Parathyroid adenoma (tissue), 2 donors: ENCODE data around the gene FLYWCH2.

Experiments used
- H2AFZ ChIP-seq: fragments of 300-600 bp; sonication (generic); one replicate; pipeline ENCODE4 v1.7.0; 2017; ENCODE audit warnings: antibody characterized with exemption, mild to moderate bottlenecking
- H3K27ac ChIP-seq: fragments of 300-600 bp; sonication (generic); one replicate; pipeline ENCODE4 v1.7.0; 2017
- H3K27me3 ChIP-seq: fragments of 300-600 bp; sonication (generic); one replicate; pipeline ENCODE4 v1.7.0; 2017; ENCODE audit warnings: low read length; ENCODE audit not compliant: control insufficient read depth, insufficient read depth
- H3K36me3 ChIP-seq: fragments of 300-600 bp; sonication (generic); one replicate; pipeline ENCODE4 v1.7.0; 2017; ENCODE audit warnings: low read length; ENCODE audit not compliant: control insufficient read depth, insufficient read depth
- H3K4me1 ChIP-seq: fragments of 300-600 bp; sonication (generic); one replicate; pipeline ENCODE4 v1.7.0; 2017; ENCODE audit warnings: control low read depth
- H3K4me2 ChIP-seq: fragments of 300-600 bp; sonication (generic); one replicate; pipeline ENCODE4 v1.7.0; 2017; ENCODE audit warnings: low read length
- H3K4me3 ChIP-seq: fragments of 300-600 bp; sonication (generic); one replicate; pipeline ENCODE4 v1.7.0; 2017; ENCODE audit warnings: low read depth, low read length
- H3K79me2 ChIP-seq: fragments of 300-600 bp; sonication (generic); one replicate; pipeline ENCODE4 v1.7.0; 2017; ENCODE audit warnings: control low read depth
- H3K9ac ChIP-seq: fragments of 300-600 bp; sonication (generic); one replicate; pipeline ENCODE4 v1.7.0; 2017; ENCODE audit warnings: mild to moderate bottlenecking
- H3K9me3 ChIP-seq: fragments of 300-600 bp; sonication (generic); one replicate; pipeline ENCODE4 v1.7.0; 2017; ENCODE audit warnings: low read length; ENCODE audit not compliant: control insufficient read depth
- TF ChIP-seq, protein P1 (sequence below): fragments of 300-600 bp; sonication (generic); IDR thresholded peaks from one replicate; pipeline ENCODE4 v1.7.0; 2017; ENCODE audit warnings: antibody characterized with exemption, mild to moderate bottlenecking
- donor health status: primary hyperparathyroidism.

FLYWCH2 gene

DNA sequence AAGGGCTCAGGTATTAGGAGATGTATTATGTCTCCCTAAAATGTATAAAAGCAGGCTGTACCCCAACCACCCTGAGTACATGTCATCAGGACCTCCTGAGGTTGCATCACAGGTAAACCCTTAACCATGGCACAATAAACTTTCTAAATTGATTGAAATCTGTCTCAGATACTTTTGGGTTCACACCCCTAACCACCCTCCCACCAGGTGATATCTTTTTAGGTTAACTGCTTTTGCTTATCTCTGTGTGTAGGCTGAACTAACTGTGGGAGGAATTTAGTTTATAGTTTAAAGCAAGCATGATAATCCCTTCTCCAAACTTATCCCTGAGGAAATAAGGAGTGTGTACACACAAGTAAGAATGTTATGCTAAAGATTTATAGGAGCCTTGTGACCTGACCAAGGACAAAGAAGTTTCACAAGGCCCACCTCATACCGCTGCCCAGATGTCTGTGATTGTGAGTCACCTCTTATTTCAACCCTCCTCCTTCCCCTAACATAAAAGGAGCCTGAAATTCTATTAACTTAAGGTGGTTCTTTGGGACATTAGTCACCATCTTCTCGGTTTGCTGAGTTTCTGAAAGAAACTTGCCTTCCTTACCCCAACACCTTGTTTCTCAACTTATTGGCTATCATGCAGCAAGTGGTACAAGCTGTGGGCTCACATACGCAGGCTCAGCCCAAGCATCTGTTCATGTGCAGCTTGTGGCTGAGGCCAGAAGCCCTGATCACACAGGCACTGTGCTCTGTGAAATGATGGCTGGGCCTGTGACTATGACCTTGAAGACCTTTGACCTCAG, 36.3 kb upstream of the FLYWCH2 start:
- Histone ChIP-seq H3K9me3 (no peaks in the 10 kb centered on the region), H3K4me2 (no peak overlapping the region), H2AFZ (no peak overlapping the region), H3K4me3 (no peak overlapping the region), H3K27me3 (no peaks in the 10 kb centered on the region), H3K27ac (no peak overlapping the region), H3K9ac (no peak overlapping the region), H3K4me1 (peaks cover 4% of the 10 kb centered on the region), H3K79me2 (no peaks in the 10 kb centered on the region), H3K36me3 (no peaks in the 10 kb centered on the region)
- TF ChIP-seq, protein P1, sequence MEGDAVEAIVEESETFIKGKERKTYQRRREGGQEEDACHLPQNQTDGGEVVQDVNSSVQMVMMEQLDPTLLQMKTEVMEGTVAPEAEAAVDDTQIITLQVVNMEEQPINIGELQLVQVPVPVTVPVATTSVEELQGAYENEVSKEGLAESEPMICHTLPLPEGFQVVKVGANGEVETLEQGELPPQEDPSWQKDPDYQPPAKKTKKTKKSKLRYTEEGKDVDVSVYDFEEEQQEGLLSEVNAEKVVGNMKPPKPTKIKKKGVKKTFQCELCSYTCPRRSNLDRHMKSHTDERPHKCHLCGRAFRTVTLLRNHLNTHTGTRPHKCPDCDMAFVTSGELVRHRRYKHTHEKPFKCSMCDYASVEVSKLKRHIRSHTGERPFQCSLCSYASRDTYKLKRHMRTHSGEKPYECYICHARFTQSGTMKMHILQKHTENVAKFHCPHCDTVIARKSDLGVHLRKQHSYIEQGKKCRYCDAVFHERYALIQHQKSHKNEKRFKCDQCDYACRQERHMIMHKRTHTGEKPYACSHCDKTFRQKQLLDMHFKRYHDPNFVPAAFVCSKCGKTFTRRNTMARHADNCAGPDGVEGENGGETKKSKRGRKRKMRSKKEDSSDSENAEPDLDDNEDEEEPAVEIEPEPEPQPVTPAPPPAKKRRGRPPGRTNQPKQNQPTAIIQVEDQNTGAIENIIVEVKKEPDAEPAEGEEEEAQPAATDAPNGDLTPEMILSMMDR = no peak

DNA sequence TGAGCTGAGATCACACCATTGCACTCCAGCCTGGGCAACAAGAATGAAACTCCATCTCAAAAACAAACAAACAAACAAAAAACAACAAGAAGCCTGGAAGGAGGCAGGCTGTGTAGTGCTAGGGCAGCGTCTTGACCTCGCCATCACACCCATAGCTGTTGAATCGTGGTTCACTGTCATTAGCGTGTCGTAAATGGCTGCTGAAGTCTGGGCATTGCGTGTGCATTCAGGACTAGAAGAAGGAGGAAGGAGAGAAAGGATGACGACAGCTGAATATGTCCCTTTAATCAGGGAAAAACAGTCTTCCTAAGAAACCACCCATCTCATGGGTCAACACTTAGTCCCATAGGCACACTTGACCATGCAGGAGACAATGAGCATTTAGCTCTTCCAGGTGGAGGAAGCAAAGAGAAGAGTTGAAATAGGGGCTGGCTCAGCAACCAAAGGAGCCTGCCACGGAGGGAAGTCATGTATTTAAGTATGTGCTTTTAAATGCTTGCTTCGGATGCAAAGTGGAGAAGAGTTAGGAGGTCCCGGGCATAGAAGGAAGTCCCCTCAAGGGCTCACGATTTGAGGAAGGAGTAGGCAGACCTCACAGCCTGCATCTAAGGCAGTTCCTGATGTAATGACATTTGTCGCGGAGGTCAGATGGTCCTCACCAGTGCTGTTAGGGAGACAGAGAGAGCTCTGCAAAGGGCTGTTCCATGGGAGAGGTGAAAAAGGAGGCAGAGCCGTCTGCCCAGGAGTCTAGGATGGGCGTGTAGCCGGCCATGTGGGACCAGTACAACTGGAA, 33.9 kb upstream of the FLYWCH2 start:
- Histone ChIP-seq H2AFZ (no peak overlapping the region), H3K4me2 (no peak overlapping the region), H3K36me3 (no peaks in the 10 kb centered on the region), H3K4me3 (no peak overlapping the region), H3K27me3 (no peaks in the 10 kb centered on the region), H3K4me1 (no peaks in the 10 kb centered on the region), H3K9me3 (no peaks in the 10 kb centered on the region), H3K27ac (no peak overlapping the region), H3K9ac (no peak overlapping the region), H3K79me2 (no peaks in the 10 kb centered on the region)
- TF ChIP-seq, protein P1 = no peak

DNA sequence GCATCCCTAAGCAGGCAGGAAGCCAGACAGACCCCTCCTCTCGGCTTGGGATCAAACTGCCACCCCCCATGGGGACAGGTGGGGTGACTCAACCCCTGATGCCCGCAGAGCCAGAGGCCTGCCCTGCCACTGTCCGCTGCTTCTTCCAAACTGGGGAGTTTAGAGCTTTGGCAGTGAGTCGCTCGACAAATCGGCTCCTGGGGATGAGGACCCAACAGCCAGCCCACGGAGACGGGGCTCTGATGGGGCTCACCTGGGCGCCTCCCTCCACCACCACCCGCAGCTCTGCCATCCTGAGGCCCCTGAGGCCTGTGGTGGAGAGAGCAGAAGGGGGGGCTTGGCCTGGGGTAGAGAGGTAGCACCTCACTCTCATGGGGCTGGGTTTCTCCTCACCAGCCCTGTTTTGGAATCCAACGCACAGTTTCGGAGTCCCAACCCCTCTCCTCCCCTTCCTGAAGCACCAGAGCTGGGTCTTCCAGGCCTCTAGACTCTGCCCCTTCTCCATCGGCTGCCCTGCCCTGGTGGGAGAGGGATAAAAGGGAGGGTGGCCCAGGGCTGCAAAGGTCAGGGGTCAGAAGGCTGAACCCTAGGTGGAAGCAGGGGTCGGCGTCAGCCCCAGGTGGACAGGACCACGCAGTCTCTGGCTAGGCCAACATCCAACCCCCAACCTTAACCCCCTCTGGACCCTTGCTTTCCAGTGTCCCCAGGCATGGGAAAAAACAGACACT, 30.8 kb upstream of the FLYWCH2 start:
- Histone ChIP-seq H3K4me1 (no peaks in the 10 kb centered on the region), H3K27ac (no peak overlapping the region), H3K9ac (no peak overlapping the region), H3K4me3 (no peak overlapping the region), H3K4me2 (no peak overlapping the region), H3K79me2 (no peaks in the 10 kb centered on the region), H3K27me3 (no peaks in the 10 kb centered on the region), H2AFZ (no peak overlapping the region), H3K9me3 (no peaks in the 10 kb centered on the region), H3K36me3 (no peaks in the 10 kb centered on the region)
- TF ChIP-seq, protein P1 = no peak

DNA sequence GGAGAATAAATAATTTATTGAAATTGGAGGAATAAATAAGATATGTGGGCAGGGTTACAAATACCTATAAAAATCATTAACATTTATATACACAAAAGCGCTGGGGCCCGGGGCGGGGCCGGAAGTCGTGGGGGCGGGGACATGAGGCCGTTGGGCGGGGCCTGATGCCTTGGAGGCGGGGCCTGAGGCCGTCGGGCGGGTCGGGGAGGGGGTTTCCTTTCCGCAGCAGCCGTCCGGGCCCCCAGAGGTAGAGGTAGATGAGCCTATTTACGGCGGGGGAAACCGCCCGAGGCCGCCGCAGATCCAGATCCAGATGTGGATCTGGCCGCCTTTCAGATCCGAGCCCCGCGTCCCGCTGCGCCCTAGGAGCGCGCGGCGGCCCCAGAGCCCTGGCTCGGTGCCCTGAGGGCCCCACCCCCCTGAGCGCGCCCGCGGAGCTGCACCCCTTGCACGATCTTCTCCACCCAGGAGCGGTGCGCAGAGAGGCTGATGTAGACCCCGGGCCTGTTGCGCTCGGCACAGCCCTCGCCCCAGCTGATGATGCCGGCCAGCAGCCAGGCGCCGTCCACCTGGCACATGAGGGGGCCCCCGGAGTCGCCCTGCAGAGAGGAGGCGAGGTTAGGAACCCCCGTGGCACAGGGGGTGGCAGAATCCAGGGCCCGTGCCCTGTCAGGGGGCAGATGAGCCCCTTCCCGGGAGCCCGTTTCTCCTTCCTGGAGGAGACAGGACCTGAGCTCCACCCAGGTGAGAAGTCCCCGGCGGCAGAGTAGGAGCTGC, 30.1 kb upstream of the FLYWCH2 start:
- Histone ChIP-seq H3K36me3 (no peaks in the 10 kb centered on the region), H3K27ac (no peak overlapping the region), H2AFZ (no peak overlapping the region), H3K27me3 (no peaks in the 10 kb centered on the region), H3K79me2 (no peaks in the 10 kb centered on the region), H3K4me1 (peaks cover 4% of the 10 kb centered on the region), H3K4me2 (no peak overlapping the region), H3K9me3 (no peaks in the 10 kb centered on the region), H3K9ac (no peak overlapping the region), H3K4me3 (no peak overlapping the region)
- TF ChIP-seq, protein P1 = no peak
